Nephron (organoid): Measurements from ENCODE around the gene TSPAN31.
A peak's percentile ranks its signal among the peaks of the same experiment; 100 is the strongest.

Source experiments
- H3K27ac Mint-ChIP-seq, 3 experiments: 2 replicates each; pipeline ENCODE4 v1.8.0; 2020; ENCODE audit warnings: mixed read lengths in 3 of 3, mild to moderate bottlenecking in 2 of 3, moderate library complexity in 1 of 3
- H3K27me3 Mint-ChIP-seq: 2 replicates; pipeline ENCODE4 v1.8.0; 2021; ENCODE audit warnings: low read depth, mild to moderate bottlenecking, moderate library complexity, mixed read lengths
- H3K36me3 Mint-ChIP-seq: 2 replicates; pipeline ENCODE4 v1.8.0; 2020; ENCODE audit warnings: low read depth, mixed read lengths
- H3K4me1 Mint-ChIP-seq: 2 replicates; pipeline ENCODE4 v1.8.0; 2020; ENCODE audit warnings: mixed read lengths
- H3K4me3 Mint-ChIP-seq, 3 experiments: 2 replicates each; pipeline ENCODE4 v1.8.0; 2020; ENCODE audit warnings: mild to moderate bottlenecking in 3 of 3, mixed read lengths in 3 of 3, moderate library complexity in 2 of 3
- H3K9me3 Mint-ChIP-seq: 2 replicates; pipeline ENCODE4 v1.8.0; 2020; ENCODE audit warnings: mixed read lengths
- TF ChIP-seq, protein P1 (sequence below), 3 experiments: fragments of 200-600 bp; sonication (generic); IDR thresholded peaks; one replicate each; pipeline ENCODE4 v1.5.0; 2021; ENCODE audit warnings: antibody characterized with exemption in 3 of 3; ENCODE audit not compliant: unreplicated experiment in 3 of 3

TSPAN31 gene

DNA sequence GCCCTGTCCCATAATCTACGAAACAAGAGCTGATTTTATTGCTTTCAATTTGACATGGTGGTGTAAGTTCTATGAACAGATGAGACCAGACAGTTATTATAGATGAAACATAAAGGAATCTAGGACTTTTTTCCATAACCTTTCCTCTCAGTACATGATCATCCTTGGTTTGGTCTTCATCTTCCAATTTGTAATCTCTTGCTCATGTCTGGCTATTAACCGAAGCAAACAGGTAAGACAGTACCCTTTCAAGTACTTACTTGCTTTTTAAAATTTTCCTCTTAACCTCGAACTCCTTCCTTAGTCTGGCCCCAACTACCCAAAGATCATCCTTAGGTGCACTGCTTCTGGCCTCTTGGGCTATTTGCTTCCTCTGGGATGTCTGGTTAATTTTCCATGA is 1.2 kb downstream of the TSPAN31 start:
- Mint-ChIP-seq H3K4me1 (peaks cover 15% of the 10 kb centered on the region), H3K27me3 (peaks cover 17% of the 10 kb centered on the region), H3K9me3 (no peaks in the 10 kb centered on the region), H3K27ac (peak overlapping the region; percentile 90 to 98 (median 94)), H3K36me3 (peaks cover 47% of the 10 kb centered on the region), H3K4me3 (peak overlapping the region; percentile 87 to 89 (median 88))
- TF ChIP-seq, protein P1, sequence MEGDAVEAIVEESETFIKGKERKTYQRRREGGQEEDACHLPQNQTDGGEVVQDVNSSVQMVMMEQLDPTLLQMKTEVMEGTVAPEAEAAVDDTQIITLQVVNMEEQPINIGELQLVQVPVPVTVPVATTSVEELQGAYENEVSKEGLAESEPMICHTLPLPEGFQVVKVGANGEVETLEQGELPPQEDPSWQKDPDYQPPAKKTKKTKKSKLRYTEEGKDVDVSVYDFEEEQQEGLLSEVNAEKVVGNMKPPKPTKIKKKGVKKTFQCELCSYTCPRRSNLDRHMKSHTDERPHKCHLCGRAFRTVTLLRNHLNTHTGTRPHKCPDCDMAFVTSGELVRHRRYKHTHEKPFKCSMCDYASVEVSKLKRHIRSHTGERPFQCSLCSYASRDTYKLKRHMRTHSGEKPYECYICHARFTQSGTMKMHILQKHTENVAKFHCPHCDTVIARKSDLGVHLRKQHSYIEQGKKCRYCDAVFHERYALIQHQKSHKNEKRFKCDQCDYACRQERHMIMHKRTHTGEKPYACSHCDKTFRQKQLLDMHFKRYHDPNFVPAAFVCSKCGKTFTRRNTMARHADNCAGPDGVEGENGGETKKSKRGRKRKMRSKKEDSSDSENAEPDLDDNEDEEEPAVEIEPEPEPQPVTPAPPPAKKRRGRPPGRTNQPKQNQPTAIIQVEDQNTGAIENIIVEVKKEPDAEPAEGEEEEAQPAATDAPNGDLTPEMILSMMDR (IDR thresholded peaks at IDR 0.05; ENCODE audit: unreplicated experiment in 3 of 3): no peak

DNA sequence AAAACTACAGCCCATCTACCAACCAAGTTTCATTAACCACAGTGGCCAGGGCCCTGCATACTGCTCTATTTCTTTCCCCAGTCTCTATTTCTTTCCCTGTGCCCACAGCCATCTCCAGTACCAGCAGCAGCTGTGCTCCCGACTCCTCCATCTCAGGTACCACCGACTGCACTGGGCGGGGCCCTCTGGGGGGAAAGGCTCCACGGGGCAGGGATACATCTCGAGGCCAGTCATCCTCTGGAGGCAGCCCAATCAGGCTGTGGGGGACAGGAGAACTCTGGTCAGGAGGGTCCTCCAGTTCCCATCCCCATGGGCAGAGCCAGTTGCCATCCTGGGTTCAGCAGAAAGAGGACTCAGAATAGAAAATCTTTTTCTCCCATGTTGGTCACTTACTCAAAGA is 4.2 kb downstream of the TSPAN31 start:
- Mint-ChIP-seq H3K4me3 (peak overlapping the region; percentile 23 to 51 (median 48)), H3K36me3 (peaks cover 57% of the 10 kb centered on the region), H3K27me3 (peaks cover 16% of the 10 kb centered on the region), H3K27ac (no peak overlapping the region), H3K4me1 (peaks cover 43% of the 10 kb centered on the region), H3K9me3 (no peaks in the 10 kb centered on the region)
- TF ChIP-seq, protein P1 (IDR thresholded peaks at IDR 0.05; ENCODE audit: unreplicated experiment in 3 of 3): no peak

DNA sequence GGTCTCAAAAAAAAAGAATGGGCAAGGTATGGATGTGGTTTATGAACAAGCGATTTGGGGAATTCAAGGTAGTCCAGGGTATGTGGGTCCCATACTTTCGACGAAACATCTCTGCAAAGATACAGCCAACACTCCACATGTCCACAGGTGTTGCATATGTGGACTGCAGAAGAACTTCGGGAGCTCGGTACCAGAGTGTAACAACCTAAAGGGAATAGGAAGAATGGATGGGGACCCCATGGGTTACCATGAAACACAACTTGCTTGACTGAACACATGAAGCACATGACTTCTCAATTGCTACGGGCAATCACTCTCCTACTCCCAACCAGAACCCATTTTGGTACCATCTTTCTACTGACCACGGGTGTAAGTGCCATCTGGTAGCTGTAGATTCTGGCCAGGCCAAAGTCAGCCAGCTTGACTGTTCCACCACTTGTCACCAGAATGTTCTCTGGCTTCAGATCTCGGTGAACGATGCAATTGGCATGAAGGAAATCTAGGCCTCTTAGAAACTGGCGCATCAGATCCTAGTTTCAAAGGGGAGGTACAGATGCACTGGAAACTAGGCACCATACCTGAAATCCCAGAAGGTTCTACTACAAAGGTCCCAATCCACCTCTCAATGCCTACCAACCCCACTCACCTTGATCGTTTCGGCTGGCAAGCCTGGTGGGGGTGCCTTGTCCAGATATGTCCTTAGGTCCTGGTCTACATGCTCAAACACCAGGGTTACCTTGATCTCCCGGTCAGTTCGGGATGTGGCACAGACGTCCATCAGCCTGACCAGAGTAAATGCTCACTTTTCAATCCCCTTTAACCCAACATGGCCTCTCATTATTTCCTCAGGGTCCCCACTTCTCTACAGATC is 6.0 kb downstream of the TSPAN31 start:
- Mint-ChIP-seq H3K4me3 (peak overlapping the region; percentile 98 to 99 (median 99)), H3K9me3 (no peaks in the 10 kb centered on the region), H3K27me3 (peaks cover 23% of the 10 kb centered on the region), H3K4me1 (peaks cover 43% of the 10 kb centered on the region), H3K27ac (peak overlapping the region; percentile 87 to 97 (median 97)), H3K36me3 (peaks cover 54% of the 10 kb centered on the region)
- TF ChIP-seq, protein P1 (IDR thresholded peaks at IDR 0.05; ENCODE audit: unreplicated experiment in 3 of 3): no peak

DNA sequence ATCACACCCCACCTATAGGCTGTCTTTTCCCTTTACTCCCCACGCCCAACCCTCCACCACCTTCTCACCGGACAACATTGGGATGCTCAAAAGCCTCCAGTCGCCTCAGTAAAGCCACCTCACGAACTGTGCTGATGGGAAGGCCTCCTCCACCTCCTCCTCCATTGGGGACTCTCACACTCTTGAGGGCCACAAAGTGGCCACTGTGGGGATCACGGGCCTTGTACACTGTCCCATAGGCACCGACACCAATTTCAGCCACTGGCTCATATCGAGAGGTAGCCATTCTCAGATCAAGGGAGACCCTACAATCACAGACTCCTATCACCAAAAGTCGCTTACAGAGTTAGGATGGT is 6.6 kb downstream of the TSPAN31 start:
- Mint-ChIP-seq H3K4me1 (peaks cover 41% of the 10 kb centered on the region), H3K36me3 (peaks cover 48% of the 10 kb centered on the region), H3K9me3 (no peaks in the 10 kb centered on the region), H3K27me3 (peaks cover 29% of the 10 kb centered on the region), H3K4me3 (peak overlapping the region; percentile 98 to 99 (median 99)), H3K27ac (peak overlapping the region; percentile 87 to 97 (median 97))
- TF ChIP-seq, protein P1 (IDR thresholded peaks at IDR 0.05; ENCODE audit: unreplicated experiment in 3 of 3): no peak

DNA sequence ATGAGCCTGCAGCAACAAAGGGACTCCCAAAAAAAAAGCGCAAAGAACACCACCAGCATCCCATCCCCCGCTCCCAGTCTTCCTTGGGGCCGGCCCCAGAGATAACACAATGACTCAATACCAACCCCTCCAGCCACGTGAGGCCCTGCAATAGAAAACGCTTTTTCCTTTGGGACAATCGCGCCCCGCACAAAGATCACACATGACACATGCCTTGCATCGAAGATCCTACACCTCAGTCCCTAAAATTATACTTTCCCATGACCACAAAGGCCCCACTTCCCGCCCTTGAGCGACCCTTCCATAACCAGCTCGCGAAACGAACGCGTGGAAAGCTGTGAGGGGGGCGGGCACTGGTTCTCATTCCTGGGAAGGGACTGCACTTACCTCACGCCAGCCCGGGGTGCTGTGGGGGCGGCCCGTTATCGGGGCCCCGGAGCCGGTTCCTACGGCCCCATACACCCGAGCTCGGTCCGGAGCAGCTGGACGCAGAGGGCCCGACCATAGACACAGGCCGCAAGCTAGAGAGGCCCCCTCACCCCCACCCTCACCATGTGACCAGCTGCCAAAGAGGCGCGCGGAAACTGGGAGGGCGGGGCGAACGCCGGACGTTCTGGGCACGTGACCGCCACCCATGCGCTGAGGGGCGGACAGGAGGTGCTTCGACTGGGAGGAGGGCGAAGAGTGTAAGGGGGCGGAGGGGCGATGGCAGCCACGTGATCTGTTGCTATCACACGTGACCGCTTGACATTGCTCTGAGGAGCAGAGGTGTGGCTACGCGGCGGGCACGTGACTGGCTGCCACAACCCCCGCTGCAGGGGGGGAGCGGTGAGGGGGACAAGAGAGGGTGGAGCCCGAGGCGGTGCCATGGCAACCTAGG is 7.2 kb downstream of the TSPAN31 start, which contains the start of gene CDK4:
TSS of gene CDK4 (minus strand) at position 523 of the 880 bp plus-strand sequence. CDS start 593 bp downstream, outside the sequence.
- Mint-ChIP-seq H3K4me1 (peaks cover 46% of the 10 kb centered on the region), H3K27me3 (peaks cover 35% of the 10 kb centered on the region), H3K36me3 (peaks cover 45% of the 10 kb centered on the region), H3K4me3 (peak within 1 kb of the TSS; percentile 98 to 99 (median 99)), H3K27ac (peak within 1 kb of the TSS; percentile 87 to 97 (median 97)), H3K9me3 (no peaks in the 10 kb centered on the region)
- TF ChIP-seq, protein P1 (IDR thresholded peaks at IDR 0.05; ENCODE audit: unreplicated experiment in 3 of 3): no peak
